Heart right ventricle (tissue), 16 donors: ENCODE results near the gene NUDT4B. TPM values are rescaled to one million over a fixed set of nuclear protein-coding genes. Genes with fewer than 3 reads are reported as not detected.
"Not testable (repeated sequence)": the region's sequence is repeated elsewhere in the genome, so short reads cannot be mapped to it uniquely, and the experiment has no call there.

Experiments used
- ATAC-seq, 8 donors: fragments of 200-7000 bp; cut with Tn5 transposase; one replicate each; pipeline ENCODE4 v1.9.1; 2020; ENCODE audit warnings: mild to moderate bottlenecking in 8 of 8, moderate library complexity in 8 of 8, moderate number of reproducible peaks in 1 of 8
- DNase-seq, 2 donors: peaks; one replicate each; pipeline ENCODE4 v3.0.0-alpha.2; 2020
- H3K27ac ChIP-seq, 10 donors: fragments of 200-600 bp; sonication (generic) in 2 of 10; one replicate each; pipeline versions ENCODE4 v1.5.0 to v1.8.0; 2020 to 2022; ENCODE audit warnings: mild to moderate bottlenecking in 3 of 10
- H3K27me3 ChIP-seq, 7 donors: fragments of 200-600 bp; one replicate each; pipeline ENCODE4 v1.8.0; 2021 to 2022; ENCODE audit warnings: mild to moderate bottlenecking in 2 of 7
- H3K36me3 ChIP-seq, 9 donors: fragments of 200-600 bp; sonication (generic) in 1 of 9; one replicate each; pipeline versions ENCODE4 v1.5.0 to v1.8.0; 2020 to 2022; ENCODE audit warnings: mild to moderate bottlenecking in 2 of 9
- H3K4me1 ChIP-seq, 9 donors: fragments of 200-600 bp; sonication (generic) in 1 of 9; one replicate each; pipeline versions ENCODE4 v1.5.0 to v1.8.0; 2020 to 2022; ENCODE audit warnings: mild to moderate bottlenecking in 4 of 9
- H3K4me3 ChIP-seq, 10 donors: fragments of 200-600 bp; sonication (generic) in 2 of 10; one replicate each; pipeline versions ENCODE4 v1.5.0 to v1.8.0; 2020 to 2022; ENCODE audit warnings: mild to moderate bottlenecking in 7 of 10, moderate library complexity in 2 of 10
- H3K9me3 ChIP-seq, 11 donors: fragments of 200-600 bp in 10 of 11; sonication (generic) in 2 of 11; one replicate each; pipeline versions ENCODE4 v1.5.0 to v1.8.0; 2013 to 2022; ENCODE audit warnings: mild to moderate bottlenecking in 2 of 11, control low read depth in 1 of 11, moderate library complexity in 1 of 11
- WGBS, 2 donors: extraction: QIAGEN DNeasy Blood & Tissue Kit; methylation state at CpG; one replicate each; pipeline ENCODE4 v1.1.7; 2013; ENCODE audit warnings: inconsistent platforms in 1 of 2; 5-methylcytosine and 5-hydroxymethylcytosine counted together
- intact Hi-C, 10 donors: fragments of 100-400 bp; cut with DNase I; formaldehyde crosslinking; loops; one replicate each; pipeline versions ENCODE4 v1.11.1 to v1.14.2; 2022
- polyA plus RNA-seq, 2 donors: library from polyadenylated mRNA; stranded (reverse); fragments of 200-250 nt; gene quantifications; one replicate each; pipeline ENCODE4 v1.2.3, GENCODE V29; 2013
- total RNA-seq, 10 donors: library from RNA; stranded (reverse); fragmentation: NEBNext Ultra II Directional in 3 of 10; extraction: Animal tissue kit (Norgen Biotek cat#: 25700) in 3 of 10; gene quantifications; one replicate each; pipeline versions ENCODE4 v1.2.1 to v1.2.4, GENCODE V29; 2021 to 2023
- donor health status: Arrhythmogenic right ventricular cardiomyopathy.
- donor health status: ischemic (EF 13 %, LVEDD 7.1; RV severe dilation, severe dysfunction).
- donor health status: healthy with polysubstance abuse.
- donor health status: DM: no; HTN: yes; CAD: no.
- donor health status: DM: no; HTN: no; CAD: no.
- donor health status: ischemic (EF 25% LVEDD 6.9; RV normal size, moderate dysfunction).
- donor health status: ischemic (EF 25% LVEDD 5.7; RV mildly dilated, moderate dysfunction).
- donor health status: healthy.
- donor health status: DM: yes; HTN: yes; CAD: no.
- donor health status: Ischemic cardiomyopathy.
- donor health status: ischemic (EF 35%, LVEDD 5.7; RV mildly dilated, moderate dysfunction).
- donor health status: nonischemic (EF 11% LVEDD 7.7; RV severe dilation, severe dysfunction).
- donor health status: DM: yes; HTN: yes; CAD: no.
- donor health status: PGD.
- donor health status: ischemic (EF 29% LVEDD 5.4; RV normal size, mild dysfunction).
- donor health status: nonischemic (EF 23%, LVEDD 6.1; RV moderate dilation, normal function).

NUDT4B gene
- total and polyA plus RNA-seq, 12 donors: 0.44 to 8.1 (median 0.53) TPM; not detected in 6

DNA sequence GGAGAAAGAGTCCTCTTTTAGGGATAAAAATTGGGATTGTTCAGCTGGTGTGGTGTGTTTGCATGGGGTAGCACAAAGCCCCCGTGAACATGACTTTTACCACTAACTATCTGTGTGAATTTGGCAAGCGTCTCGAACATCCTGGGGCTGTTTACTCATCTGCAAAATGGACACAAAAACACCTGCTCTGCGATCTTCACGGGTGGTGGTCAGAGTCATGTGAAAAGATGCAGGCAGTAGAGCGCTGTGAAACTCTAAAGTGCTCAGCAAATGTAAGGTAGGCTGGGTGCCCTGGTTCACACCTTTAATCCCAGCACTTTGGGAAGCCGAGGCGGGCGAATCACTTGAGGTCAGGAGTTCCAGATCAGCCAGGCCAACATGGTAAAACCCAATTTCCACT, 27.7 kb upstream of the NUDT4B start:
- H3K4me1 ChIP-seq, H3K27ac ChIP-seq, intact Hi-C loops, ATAC-seq, H3K36me3 ChIP-seq, H3K27me3 ChIP-seq, H3K9me3 ChIP-seq, H3K4me3 ChIP-seq, DNase-seq: not testable (repeated sequence)
- WGBS, 2 donors: no CpG with 5 or more reads among the region's 9 CpGs

DNA sequence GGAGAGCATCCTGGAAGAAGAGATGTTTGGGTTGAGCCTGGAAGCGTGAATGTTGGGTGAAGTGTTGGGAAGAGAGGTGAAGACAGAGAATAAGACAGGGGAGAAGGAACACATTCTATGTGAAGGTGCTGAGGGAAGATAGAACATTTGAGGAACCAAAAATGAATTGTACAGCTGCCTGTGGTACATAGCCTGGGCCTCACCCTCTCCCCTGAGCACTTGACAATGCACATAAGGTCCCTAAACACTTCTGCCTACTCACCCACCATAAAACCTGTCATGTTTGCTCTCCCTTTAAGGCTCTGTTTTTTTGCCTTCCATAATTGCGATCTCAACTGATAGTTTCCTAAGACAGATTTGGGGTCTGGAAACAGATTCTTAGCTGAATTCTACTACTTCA, 25.8 kb upstream of the NUDT4B start:
- H3K27me3 ChIP-seq, H3K27ac ChIP-seq, H3K9me3 ChIP-seq, H3K36me3 ChIP-seq, ATAC-seq, intact Hi-C loops, H3K4me3 ChIP-seq, DNase-seq, H3K4me1 ChIP-seq: not testable (repeated sequence)
- no CpG with 5 or more reads among the region's 2 CpGs for WGBS, 2 donors

DNA sequence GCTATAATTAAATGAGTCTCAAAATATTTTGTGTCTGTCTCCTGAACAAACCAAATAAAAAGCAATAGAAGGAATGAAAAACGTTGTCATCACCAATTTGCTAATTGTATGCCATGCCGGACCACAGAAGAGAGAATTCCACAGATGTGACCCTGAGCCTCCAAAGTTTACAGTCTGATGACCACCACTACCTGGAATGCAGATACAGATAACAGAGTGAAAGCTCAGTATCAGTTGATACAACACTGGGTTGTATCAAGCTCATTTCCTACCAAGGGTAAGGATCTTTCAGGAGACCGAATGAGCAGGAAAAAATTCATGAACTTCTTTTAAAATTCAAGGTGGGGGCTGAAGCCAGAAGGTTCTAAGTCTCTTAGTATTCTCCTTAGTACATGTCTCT, 25.1 kb upstream of the NUDT4B start:
- H3K4me3 ChIP-seq, H3K9me3 ChIP-seq, DNase-seq, H3K27me3 ChIP-seq, intact Hi-C loops, H3K36me3 ChIP-seq, H3K4me1 ChIP-seq, ATAC-seq, H3K27ac ChIP-seq: not testable (repeated sequence)
- WGBS, 2 donors: no CpG with 5 or more reads among the region's 3 CpGs

DNA sequence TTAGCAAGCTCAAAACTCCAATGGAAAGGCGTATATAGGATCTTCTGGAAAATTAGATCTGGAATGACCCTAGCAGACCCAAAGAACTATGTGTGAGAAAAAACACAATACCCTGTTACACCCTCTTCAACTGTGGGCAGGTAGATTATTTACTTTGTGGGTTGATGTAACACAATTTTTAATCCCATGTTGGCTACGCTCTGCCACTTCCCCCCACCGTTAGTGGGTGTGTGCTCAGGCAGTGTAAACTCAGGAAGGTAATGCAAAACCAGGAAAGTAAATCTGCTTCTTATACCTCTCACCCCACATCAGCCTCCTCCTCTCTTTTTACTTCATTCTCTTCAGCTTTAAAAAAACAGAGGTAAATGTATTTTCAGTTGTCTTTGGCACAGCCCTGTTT, 23.7 kb upstream of the NUDT4B start:
- H3K4me1 ChIP-seq, ATAC-seq, intact Hi-C loops, H3K4me3 ChIP-seq, DNase-seq, H3K36me3 ChIP-seq, H3K9me3 ChIP-seq, H3K27ac ChIP-seq, H3K27me3 ChIP-seq: not testable (repeated sequence)
- WGBS, 2 donors: no CpG with 5 or more reads among the region's 3 CpGs

DNA sequence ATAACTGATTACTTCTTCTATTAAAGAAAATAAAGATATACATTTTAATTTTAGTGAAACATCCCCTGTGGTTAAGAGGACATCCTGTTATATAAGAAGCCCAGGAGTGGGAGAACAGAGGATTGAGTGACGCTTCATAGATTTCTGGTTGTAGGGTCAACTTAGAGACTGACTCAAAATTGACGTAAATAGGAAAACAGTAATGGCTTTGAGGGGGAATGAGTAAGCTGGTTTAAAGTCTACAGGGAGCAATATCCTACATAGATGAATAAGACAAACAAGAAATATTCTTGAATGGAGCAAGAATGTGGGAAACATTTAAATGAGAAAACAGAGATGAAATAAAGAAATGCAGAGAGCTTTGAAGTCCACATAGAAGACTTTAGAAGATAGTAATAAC, 20.7 kb upstream of the NUDT4B start:
- WGBS, 2 donors: no CpG with 5 or more reads among the region's 2 CpGs
- H3K4me3 ChIP-seq, H3K36me3 ChIP-seq, H3K27ac ChIP-seq, H3K4me1 ChIP-seq, DNase-seq, intact Hi-C loops, H3K27me3 ChIP-seq, H3K9me3 ChIP-seq: not testable (repeated sequence)
- peak in 2 of 8 donors; percentile 26 to 36 for ATAC-seq

DNA sequence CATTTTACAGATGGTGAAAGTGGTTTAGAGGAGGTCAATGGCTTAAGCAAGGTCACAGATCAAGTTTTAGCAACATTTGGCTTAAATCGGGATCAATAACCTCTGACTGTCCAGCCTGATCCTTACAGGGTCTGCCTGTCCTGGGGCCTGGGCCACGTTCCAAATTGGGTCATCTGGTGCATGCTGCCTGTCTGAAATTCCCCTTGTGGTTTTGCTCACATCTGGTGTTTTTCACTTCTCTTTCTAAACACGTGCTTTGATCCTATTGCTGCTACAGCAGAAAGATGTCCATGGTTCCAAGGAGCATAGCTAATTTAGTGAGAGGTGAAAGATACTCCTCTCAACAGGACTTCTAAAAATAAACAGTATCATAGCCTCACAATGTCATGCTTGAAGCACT, 19.4 kb upstream of the NUDT4B start:
- H3K4me3 ChIP-seq, H3K4me1 ChIP-seq, H3K36me3 ChIP-seq, intact Hi-C loops, H3K27ac ChIP-seq, H3K27me3 ChIP-seq, DNase-seq, H3K9me3 ChIP-seq: not testable (repeated sequence)
- WGBS, 2 donors: no CpG with 5 or more reads among the region's 3 CpGs
- peak in 7 of 8 donors; percentile 58 to 82 (median 72) for ATAC-seq

DNA sequence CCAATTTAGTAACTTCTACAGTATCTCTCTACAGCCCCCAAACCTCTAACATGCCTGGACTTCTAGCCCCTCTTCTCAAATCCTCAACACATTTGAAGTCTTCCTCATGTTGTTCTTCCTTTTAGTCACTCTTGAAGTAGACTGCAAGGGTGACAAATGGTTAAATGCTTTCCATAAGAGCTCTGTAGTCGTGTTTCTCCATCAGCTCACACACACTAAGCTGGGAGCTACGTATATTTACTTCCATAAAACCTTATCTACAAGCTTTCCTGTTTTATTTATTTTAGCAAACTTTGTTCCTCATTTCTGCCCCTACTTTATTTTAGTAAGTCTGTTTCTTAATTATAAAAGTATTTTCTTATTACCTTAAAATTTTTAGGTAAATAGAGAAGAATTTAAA, 19.0 kb upstream of the NUDT4B start:
- H3K9me3 ChIP-seq, H3K4me3 ChIP-seq, ATAC-seq, H3K27ac ChIP-seq, intact Hi-C loops, H3K27me3 ChIP-seq, H3K36me3 ChIP-seq, H3K4me1 ChIP-seq, DNase-seq: not testable (repeated sequence)
- WGBS, 2 donors: no CpG with 5 or more reads among the region's 2 CpGs

DNA sequence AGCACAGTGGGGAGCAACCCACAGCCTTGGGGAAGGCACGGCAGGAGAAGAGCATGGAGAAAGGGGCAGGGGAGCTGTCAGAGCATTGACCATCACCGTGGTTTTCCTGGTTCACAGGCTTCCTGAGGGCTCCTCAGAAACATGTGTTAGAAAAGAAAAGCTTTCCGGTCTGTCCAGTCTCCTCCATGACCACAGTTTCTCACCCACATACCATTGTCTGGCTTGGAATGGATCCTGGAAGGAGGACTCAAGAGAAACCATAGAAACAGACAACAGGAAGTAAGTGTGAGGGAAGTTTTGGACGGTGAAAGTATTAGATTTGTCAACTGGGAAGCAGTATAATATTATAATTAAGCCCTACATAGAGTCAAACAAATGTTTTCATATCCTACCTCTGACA, 16.3 kb upstream of the NUDT4B start:
- DNase-seq, H3K36me3 ChIP-seq, H3K27ac ChIP-seq, H3K4me3 ChIP-seq, intact Hi-C loops, H3K4me1 ChIP-seq, H3K27me3 ChIP-seq, H3K9me3 ChIP-seq: not testable (repeated sequence)
- ATAC-seq: peak in 5 of 8 donors; percentile 41 to 49 (median 47)
- no CpG with 5 or more reads among the region's 4 CpGs for WGBS, 2 donors

DNA sequence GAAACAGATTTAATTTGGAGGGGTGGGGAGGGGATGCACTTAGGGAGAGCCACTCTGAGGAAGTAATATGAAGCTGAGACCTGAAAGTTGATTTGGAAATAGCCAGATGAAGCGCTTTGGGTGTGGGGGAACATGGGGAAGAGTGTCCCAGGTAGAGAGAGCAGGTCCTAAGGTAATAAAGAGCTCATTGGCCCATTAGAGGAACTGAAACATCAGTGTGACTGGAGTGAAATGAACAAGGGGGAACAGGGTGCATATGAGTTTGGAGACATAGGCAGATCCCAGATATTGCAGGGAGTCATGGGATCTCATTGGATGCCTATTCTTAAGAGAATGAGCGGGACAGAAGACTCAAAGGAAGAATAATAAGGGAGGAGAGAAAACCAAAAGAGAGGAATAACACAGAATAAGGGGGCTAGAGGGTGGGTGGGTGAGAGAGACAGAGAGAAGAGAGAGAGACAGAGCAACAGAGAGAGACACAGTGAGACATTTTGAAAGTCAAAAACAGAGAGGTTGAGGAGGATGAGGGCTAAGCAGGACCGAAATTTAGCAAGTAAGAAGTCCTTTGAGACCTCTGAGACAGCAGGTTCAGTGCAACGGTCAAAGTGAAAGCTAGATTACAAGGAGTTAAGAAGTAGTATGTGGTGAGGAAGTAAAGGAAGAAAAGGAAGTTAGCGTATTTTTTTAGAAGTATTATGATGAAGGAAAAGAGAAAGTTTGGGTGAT, 14.8 kb upstream of the NUDT4B start:
- WGBS, 2 donors: no CpG with 5 or more reads among the region's 5 CpGs
- H3K4me1 ChIP-seq, H3K9me3 ChIP-seq, intact Hi-C loops, DNase-seq, H3K27me3 ChIP-seq, H3K27ac ChIP-seq, ATAC-seq, H3K36me3 ChIP-seq, H3K4me3 ChIP-seq: not testable (repeated sequence)

DNA sequence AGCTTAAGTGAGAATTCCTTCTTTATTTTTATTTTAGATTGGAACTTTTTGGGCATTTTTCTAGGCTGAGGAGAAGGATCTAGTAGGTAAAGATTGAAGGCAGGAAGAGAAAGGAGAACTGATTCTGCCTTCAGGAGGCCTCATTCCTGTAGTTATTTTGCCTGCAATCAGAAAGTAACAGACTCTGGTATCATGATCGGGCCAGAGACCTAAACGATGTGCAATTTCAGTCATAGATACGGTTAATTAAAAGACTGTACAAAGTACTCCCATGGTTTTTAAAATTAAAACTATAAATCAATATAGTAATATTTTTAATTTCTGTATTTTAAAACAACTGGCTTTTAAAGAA, 14.3 kb upstream of the NUDT4B start:
- H3K27me3 ChIP-seq, ATAC-seq, DNase-seq, H3K4me1 ChIP-seq, H3K36me3 ChIP-seq, H3K27ac ChIP-seq, H3K4me3 ChIP-seq, intact Hi-C loops, H3K9me3 ChIP-seq: not testable (repeated sequence)
- WGBS, 2 donors: no CpG with 5 or more reads among the region's 3 CpGs

DNA sequence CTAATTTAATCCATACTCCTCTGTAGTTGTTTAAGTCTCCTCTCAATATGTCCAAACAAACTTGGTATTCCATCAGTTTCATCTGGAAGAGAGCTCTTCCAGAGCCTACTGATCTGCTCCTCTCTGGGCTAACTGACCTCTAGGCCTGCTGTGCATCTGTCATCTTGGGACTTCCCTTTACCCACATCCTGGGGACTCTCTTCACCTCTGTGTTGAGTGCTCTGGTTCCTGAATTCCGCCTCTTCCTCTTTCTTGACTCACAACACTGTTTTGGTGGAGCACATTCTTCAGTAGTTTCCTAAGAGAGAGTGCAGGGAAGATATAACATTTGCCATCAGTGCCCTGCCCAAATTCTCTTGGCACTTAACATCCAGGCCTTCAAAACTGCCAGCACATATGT, 13.0 kb upstream of the NUDT4B start:
- peak in 6 of 8 donors; percentile 46 to 83 (median 56) for ATAC-seq
- WGBS, 2 donors: no CpG with 5 or more reads among the region's 1 CpG
- H3K4me1 ChIP-seq, H3K36me3 ChIP-seq, H3K4me3 ChIP-seq, H3K27me3 ChIP-seq, H3K9me3 ChIP-seq, intact Hi-C loops, H3K27ac ChIP-seq, DNase-seq: not testable (repeated sequence)

DNA sequence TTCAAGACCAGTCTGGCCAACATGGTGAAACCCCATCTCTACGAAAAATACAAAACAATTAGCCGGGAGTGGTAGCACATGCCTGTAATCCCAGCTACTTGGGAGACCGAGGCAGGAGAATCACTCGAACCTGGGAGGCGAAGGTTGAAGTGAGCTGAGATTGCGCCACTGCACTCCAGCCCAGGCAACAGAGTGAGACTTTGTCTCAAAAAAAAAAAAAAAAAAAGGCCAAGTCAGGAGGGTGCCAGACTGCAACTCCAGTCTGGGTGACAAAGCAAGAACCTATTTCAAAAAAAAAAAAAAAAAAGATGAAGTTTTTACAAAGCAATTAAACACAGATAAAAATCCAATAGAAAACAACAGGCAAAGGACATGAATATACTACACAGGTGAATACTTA, 9.9 kb upstream of the NUDT4B start:
- H3K27ac ChIP-seq, H3K27me3 ChIP-seq, H3K4me3 ChIP-seq, ATAC-seq, H3K36me3 ChIP-seq, H3K4me1 ChIP-seq, DNase-seq, intact Hi-C loops, H3K9me3 ChIP-seq: not testable (repeated sequence)
- WGBS, 2 donors: no CpG with 5 or more reads among the region's 6 CpGs
